ENCODE data around the gene SPR.

SPR gene

GRCh38 chr2:72933207-72933606 lies 46.0 kb downstream of the SPR start:
- DNase-seq: no peak

GRCh38 chr2:72933646-72934151 lies 46.5 kb downstream of the SPR start:
- no peak for DNase-seq

GRCh38 chr2:72934683-72935610 lies 47.7 kb downstream of the SPR start:
- no peak for DNase-seq

GRCh38 chr2:72935611-72935957 lies 48.4 kb downstream of the SPR start:
- no peak for DNase-seq

GRCh38 chr2:72936660-72937355 lies 49.6 kb downstream of the SPR start:
- DNase-seq: no peak

- no peak for DNase-seq
Measured at GRCh38 chr2:72937356-72937669, 50.1 kb downstream of the SPR start.

GRCh38 chr2:72938455-72938854 lies 51.2 kb downstream of the SPR start:
- DNase-seq: no peak

GRCh38 chr2:72940361-72940760 lies 53.2 kb downstream of the SPR start:
- no peak for DNase-seq

- no peak for DNase-seq
Measured at GRCh38 chr2:72940786-72941185, 53.6 kb downstream of the SPR start.

All from DMS153 (cell line).